NCI-H1092 treated with DMSO at 0.1 percent for 48 hours (cell line): ENCODE results near the gene MLLT3.

Experiments
- DNase-seq: peaks from one replicate; lab custom pipeline; 2025; lab: John Stamatoyannopoulos, UW

MLLT3 gene

DNA sequence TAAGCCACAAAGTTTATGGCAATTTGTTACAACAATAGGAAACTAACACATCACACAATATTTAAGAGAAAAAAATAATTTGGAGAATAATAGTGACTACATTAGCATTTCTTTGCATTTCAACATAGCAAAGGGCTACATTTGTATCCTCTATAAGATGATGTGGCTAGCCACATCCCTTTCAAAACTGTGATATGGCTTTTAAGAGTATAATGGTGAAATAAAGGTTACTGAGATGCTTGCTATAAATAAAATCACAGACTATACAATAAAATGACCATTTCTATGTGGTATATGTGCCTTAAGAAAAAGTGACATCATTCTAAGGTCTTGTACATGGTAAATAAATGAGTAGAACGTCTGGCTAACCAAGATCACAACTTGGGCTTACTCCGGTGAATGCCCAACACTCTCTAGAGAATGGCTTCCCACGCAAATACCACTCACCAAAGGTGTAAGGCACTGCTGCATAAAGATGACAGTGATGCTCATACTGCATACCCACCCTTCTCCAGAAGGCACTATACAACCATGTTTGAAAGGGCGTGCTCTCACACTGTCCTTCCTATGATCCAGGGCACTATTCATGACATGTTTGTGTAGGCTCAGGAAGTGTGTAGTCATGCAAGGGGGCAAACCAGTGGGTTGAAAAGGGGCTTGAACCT lies 286.5 kb downstream of the MLLT3 start:
- no peak for DNase-seq

DNA sequence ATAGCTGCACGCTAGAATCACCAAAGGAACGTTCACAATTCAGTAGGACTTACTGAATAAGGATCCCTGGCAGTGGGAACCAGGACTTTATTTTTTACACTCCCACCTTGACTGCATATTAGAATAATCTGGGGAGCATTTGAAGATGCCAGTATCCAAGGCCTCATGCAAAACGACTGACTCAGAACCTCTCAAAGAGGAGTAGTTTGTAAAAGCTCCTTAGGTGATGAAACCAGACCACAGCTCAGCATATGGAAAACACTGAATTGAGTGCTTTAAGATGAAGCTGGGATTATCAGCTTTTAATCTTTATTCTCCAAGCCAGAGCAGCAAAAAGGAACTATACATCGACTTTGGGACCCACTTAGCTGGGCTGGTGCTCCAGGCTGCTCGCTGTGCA lies 288.3 kb downstream of the MLLT3 start:
- no peak for DNase-seq

DNA sequence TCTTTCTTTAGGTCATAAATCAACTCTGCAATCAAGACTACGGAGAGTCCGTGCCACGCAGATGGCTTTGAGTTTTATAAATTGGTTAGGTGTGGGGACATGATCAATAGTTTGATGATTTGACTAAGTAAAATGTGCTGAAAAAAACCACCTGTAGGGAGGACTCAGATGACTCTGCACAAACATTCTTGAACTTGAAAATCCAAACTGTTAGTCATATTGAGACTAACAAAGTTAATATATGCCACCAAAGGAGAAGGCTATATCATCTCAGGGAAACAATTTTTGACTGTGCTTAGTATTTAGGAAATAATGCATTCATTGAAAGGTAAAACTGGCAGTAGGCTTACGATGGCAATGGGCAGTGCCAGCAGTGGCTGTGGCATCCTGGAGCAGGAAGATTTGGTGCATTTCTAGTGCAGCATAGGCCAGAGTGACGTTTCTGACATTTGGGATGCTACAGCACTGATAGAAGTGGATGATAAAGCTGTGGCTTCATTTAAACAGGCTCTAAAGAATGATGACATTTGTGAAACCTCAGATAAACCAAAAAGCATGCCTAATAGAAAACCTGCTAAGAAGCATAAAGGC lies 291.1 kb downstream of the MLLT3 start:
- DNase-seq = no peak

DNA sequence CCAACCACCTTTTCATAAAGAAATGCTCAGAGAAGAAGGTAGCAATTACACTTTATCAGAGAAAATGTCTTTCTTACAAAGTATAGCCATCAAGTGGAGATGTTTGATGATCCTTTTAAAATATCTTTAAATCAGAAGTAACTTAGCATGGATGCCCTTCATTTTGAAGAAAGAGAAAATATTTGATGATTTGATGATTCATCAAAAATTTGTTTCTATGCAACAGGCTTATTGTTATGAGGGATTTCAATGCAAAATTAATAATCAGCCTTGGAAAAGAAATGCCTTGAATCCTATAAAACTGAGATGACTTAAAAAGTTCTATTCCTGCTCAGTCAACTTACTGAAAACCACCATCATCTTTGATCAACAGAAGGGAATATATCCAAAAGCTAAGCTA lies 291.6 kb downstream of the MLLT3 start:
- no peak for DNase-seq

DNA sequence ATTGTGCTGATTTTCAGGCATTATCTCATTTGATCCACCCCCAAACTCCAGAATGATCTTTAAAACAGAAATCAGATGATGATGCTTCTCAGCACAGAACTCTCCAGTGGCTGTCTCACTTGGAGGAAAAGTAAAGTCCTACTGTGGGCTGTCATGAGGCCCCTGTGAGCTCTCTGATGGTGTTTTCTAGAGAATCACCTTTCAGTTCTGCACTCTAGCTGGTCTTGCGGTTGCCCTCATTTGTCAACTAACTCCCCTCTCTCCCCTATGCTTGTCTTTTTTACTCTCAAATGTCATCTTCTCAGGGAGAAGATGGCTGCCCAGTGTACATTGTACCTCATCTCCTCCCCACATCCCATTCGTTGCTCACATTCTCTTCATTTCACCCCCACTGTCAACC lies 295.8 kb downstream of the MLLT3 start:
- DNase-seq = no peak

DNA sequence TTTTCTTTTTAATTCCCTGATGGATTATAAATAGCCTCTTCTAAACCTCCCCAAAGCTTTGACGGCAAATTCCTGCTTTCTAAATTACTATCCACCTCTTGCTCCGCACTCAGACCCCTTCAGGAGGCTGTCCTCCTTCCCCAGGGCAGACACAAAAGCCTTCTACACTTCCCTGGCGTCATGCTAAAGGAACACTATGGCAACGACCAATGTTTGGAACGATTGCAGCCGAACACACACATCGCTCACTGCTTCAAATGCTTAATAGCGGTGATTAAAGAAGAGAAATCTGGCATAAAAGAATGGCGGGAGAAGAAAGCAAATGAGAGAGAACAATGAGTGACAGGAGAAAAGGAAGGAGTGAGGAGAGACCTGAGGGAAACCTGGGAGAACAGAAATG lies 297.3 kb downstream of the MLLT3 start:
- DNase-seq = no peak

DNA sequence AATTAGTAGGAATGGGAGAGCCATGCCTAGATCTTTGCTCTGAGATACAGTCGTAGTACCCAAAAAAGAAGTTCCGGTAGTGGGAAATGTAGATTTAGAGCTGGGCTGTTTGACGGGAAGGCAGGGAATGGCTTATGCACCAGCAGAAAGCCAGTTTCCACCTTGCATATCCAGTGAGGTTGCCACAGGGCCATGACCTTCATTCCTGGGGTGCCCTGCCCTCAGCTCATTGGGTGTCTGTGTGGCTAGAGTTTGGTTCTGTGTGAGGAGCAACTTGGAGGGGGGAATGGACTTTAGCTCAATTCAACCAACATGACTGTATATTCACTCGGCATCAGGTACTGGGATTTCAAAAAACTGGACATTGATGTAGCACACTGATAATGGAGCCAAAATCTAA lies 300.1 kb downstream of the MLLT3 start:
- no peak for DNase-seq

DNA sequence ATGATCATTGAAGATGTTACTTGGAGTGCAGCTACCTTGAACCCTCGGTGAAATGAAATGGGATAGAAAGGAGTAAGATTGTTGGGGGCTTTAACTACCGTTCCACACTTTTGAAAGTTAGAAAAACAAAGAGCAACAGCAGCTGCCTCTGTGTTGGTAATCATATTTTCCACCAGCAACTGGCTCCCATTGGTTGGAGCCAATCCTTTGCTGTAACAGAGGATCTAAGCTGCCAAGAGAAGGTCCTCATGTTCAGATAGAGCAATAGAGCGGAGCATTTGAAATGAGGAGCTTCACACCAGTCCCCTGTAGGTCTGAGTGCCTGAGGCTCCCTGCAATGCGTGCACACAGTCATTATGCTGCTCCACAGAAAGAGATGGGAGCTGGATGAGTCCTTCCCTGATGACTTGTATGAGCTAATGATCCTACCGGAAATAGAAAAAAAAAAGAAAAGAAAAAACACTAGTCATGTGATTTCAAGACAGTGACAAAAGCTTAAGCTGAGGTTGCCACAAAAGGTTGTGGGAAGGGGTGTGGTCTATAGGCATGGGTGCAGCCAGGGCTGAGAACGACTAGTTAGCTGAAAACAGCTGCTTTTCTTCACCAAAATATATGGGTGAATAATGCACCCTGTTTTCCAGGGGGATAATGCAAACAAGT lies 300.7 kb downstream of the MLLT3 start:
- DNase-seq = no peak

DNA sequence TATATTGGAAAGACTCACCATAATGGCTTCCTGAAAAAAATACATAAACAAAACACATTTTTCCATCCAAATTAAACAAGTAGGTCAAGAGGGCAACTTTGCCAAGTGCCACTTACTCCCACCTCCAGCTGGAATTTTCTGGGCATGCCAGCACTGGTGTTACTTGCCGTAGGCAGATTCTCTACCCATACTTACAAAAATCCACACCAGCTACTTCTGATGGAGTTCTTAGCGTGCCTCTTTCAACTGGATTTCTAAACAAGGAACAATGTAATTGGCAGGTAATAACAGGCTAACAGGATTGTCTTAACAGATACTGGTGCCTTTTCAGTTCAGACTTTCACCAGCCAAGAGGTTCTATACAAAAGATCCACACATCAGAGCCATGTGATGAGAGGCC lies 301.4 kb downstream of the MLLT3 start:
- DNase-seq = no peak

DNA sequence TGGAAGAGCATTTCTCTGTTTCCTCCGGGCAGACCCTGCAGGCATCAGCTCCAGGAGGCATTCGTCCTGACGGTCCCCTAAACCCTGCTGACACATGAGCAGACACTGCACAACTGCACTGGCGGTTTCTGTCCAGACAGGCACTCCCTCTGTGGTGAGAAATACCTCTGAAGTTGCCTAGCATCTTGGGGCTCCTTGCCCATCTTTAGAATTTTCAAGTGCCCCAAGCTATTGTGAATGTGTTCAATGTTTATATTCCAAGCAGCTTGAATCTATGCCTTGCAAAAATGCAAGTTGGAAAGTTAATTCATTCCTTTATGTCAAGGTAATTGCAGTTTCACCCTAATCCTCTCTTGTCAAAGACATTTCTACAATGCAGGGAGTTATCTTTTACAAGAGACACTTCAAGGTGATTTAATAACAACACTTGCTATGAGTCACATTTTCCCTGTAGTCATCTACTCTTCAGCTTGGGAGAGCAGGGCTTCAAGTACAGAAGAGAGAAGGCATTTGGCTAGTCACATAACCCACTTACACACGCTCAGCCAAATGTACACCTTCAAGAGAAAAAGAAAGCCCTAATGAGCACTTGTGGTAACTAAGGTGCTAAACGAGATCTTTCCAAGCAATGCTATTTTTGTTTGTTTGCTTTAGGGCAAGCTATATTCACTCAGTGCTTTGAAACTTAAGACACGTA lies 302.5 kb downstream of the MLLT3 start:
- DNase-seq = peak; percentile 54

DNA sequence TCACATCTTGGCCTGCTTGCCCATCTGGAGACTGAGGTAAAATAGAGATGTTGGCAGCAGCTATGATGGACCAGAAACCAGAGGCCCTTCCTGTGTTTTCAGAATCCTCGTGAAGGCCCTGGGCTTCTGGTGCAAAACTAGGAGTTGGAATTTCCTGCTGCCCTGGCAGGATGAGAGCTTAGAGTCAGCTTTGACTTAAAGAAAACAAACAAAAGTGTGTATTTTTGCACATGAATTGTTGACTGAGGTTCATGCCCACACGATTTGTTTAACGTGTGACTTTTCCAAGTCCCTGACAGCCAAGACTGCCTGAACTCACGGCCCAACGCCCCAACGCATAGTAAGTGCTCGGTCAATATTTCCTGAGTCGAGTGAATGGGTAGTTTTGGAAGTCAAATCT lies 303.1 kb downstream of the MLLT3 start:
- DNase-seq = no peak

DNA sequence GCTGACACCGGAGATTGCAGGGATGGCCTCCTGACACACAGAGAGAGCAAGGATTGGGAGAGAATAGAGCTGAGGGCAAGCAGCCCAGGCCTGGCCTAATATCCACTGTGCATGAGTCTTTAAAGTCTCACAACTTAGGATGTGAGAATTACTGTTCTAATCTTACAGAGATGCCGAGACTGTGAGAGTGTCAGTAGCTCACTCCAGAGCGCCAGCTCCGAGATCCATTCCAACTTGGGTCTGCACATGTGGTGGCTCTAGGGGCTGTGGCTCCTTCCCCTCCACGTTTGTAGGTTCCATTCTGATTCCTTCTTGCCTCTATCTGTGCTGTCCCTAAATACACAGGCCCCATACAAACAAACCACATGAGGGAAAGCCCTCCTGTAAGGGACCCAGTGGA lies 304.6 kb downstream of the MLLT3 start:
- no peak for DNase-seq

DNA sequence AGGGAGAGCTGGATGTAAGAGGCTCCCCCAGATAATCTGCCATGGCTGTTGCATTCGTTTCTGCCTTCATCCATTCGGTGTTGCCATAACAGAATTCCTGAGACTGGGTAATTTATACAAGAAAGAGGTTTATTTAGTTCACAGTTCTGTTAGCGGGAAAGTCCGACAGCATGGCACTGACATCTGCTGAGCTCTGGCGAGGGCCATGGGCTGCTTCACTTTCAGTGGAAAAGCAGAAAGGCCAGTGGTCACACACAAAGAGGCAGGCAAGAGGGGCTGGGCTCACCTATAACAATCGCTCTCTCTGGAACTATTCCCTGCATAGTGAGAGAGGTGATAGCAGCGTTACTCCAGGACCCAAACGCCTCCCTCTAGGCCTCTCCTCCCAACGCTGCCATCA lies 305.9 kb downstream of the MLLT3 start:
- DNase-seq = no peak

DNA sequence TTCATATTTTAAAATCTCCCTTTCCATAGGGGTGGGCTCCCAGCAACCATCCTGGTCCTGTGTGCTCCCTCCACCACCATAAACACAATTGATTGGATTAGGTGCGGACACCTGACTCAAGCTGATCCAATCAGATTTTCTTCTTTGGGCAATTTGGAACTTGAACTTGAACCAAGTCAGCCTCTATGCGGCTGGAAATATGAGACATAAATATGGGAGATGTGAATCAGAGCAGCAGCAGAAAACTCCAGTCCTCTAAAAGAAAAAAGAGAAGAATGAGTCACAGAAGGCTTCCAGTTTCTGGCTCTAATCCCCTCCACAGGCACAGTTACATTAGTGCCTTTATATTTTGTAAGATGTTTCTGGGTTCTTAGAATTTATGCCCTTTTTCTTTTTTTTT lies 306.6 kb downstream of the MLLT3 start:
- DNase-seq = no peak

DNA sequence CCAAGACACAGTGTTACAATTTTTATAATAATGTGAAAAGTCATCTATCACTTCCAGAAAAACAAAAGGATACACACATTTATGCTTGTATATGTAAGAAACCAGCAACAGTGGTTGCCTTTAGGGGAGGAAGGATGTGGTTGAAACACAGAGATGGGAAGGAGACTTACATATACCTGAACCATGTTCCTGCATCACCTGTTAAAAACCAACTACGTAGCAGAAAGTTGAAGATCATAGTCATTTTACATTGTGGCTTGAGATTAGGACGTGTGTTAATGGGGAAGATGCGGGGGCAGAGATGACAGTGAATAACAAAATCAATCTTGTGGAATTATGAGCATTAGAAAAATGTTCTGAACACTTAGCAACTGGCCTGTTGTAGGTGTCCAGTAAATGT lies 307.3 kb downstream of the MLLT3 start:
- no peak for DNase-seq

DNA sequence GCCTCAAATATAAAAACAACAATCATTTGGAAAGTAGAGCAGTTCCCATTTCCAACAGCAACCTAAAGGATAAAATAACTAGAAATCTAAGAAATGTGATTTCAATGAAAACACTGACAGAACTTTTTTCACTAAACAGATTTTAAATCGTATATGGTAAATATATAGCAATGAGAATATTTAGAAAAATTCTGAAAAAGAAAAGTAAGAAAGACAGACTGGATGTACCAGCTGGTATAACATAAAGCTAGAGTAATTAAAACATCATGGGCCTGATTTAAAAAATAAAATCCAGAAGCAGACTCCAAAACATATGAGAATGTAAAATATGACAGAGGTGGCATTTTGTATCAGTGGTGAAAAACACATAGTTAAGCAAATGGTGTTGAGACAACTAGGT lies 308.9 kb downstream of the MLLT3 start:
- no peak for DNase-seq

DNA sequence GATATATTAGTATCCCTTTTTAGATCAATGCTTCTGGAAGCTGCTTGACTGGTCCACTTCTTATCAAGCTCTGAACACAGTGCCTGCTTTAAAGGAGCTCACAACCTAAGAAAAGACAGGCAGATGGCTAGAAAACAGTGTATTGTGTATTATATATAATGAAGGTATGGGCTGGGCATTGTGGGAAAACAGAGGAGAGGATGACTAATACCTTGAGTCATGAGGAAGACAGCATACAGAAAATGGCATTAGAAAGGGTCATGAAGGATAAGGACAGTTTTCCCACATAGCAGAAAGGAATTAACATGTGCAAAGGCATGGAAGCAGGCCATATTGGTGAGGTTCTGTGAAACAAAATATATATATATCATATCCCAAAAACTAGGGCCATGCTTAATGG lies 309.6 kb downstream of the MLLT3 start:
- DNase-seq = no peak

DNA sequence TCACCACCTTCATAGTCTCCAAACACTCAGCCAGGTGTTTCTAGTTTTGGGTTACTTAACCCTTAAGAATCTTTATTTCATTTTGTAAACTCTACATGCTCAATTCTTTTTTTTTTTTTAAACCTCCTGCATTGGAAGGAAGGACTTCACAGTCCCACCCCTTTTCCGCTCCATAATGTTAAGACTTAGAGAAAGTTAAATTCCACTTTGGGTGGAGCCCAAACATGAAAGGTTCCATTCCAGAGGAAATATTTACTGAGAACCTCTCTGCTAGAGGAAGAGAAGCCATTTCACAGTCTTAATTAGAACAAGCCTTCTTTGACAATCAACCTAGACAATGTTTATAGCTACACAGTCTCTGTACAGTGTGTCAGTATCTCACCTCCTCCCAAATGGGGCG lies 312.3 kb downstream of the MLLT3 start:
- DNase-seq = no peak

DNA sequence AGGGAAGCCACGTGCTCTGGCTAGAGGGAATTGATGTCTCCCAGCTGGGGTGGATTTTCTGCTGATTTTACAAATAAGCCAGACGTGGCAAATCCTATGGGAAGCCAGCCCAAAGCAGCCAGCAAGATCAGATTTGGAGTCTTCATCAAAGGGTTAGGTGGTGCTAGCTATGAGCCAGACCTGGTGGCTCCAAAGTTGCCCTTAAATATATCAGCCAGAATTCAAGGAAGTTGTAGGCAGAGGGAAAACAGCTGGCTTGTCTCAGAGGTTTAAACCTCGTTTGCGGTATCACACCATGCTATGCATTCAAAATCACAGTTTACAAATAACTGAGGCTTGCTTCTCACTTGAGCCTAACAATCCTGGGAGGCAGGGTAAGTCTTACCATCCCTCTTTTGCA lies 313.2 kb downstream of the MLLT3 start:
- DNase-seq = no peak

DNA sequence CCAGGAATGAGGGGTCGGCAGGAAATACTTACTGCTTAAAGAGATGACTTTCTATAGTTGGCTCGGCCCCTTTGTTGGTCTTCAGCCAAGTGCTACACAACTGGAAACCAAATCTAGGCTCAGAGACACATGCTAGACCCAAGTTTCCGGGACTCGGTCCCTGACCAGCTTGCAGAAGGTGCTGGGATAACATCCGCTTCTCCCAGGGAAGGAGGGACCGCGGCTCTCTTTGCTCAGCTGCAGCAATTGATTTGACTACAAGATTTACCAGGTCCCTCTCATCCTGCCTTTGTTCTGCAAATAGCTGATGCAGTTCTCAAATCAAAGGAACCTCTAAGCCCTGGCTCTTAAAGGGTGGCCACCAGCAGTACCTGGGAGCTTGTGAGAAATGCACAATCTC lies 314.7 kb downstream of the MLLT3 start:
- DNase-seq = peak; percentile 15

DNA sequence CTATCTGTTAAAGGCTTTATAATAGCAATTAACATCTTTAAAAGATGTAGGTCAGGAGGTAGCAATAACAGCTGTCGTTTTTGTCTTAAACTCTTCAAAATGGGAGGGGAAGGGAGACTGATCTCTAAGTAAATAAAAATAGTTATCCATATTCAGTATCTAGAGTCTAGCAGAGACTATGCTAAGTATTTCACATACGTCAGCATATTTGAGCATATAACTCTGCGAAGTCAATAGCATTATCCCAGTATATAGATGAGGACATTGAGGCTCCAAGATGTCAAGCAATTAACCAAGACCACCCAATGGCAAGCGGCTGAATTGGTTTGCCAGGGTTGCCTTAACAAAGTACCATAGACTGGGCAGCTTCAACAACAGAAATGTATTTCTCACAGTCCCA lies 316.8 kb downstream of the MLLT3 start:
- no peak for DNase-seq

DNA sequence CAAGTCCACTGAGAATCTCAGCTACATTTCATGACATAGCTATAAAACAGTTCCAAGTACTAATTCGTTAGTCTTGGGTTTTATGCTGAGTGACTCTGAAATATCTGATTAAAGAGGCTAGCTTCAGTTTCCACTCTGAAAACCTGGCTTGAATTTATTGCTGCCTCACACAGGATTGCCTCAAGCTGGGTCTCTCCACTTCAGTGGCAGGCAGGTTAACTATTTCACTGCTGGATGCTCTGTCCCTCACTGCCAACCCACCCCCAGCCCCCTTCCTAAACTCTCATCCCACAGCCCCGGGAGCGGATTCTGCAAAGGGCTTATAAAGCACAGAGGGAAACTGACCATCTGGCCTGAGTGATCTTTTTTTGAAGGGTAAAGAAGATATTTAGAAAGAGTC lies 318.3 kb downstream of the MLLT3 start:
- DNase-seq = no peak

DNA sequence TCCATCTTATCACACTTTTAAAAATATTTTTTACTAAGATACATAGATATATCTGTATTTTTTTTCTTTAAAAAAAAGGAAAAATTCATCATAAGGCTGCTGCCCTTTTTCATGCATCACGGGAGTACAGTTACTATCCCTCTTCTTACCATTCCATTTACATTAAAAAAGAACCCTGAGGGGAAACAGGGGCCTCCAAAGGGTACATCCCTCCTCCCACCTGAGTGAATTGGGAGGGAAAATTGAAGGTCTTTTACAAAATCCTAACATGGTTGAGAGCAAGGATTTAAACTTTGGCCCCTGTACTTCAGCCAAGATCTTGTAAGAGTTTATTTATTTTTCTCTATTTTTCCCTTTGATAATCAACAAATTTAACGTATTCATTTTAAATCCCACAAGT lies 319.2 kb downstream of the MLLT3 start:
- no peak for DNase-seq
